HG02852 (cell line): Measurements from ENCODE around the gene EEF2.

ENCODE experiments used
- ATAC-seq: cut with Tn5 transposase; IDR thresholded peaks from one replicate; pipeline ENCODE4 v1.9.1; 2021; ENCODE audit warnings: mild to moderate bottlenecking, moderate library complexity; ENCODE audit not compliant: unreplicated experiment

Gene EEF2

GRCh38 chr19:3986260-3987041 is 1.2 kb upstream of the EEF2 start:
- no peak for ATAC-seq

GRCh38 chr19:3985643-3986259 is 488 bp upstream of the EEF2 start:
- ATAC-seq = no peak

DNA sequence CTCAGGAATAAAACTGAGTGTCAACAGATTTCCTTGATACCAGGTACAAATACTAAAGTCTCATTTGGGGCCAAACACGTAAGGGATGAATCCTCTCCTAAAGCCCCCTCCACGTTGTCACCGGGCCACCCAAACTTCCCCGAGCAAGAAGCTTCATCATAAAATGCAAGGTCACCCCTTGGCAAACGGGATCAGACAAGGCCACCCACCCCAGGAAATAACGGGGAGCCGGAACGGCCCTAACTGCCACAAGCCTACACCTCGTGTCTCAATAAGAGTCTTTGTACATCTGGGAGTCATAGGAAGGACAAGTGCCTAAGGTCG is 717 bp downstream of the EEF2 start:
- no peak for ATAC-seq

DNA sequence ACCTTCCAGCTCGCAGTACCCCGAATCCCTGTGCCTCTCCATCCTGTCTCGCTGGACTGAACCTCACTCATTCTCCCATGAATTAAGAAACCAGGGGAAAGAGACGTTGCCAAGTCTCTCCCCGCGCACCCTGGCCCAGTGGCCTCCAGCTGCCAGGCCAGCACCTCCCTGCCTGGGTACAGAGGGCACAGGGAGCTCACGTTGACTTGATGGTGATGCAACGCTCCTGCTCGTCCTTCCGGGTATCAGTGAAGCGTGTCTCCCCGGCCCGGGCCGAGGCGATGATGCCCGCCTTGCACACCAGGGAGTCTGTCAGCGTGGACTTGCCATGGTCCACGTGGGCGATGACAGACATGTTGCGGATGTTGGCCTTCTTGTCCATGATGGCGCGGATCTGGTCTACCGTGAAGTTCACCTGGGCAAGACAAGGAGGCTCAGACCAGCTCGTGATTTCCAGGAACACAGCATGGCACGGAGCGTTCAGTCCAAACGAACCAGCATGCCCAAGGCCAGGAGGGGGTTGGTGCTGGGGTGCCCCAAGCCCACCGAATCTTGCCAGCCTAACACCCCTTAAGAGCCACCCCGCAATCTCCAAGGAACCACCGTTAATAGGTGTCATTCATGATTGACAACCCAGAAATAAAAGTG is 1.2 kb downstream of the EEF2 start:
- ATAC-seq = no peak

- no peak for ATAC-seq
These were observed 1.7 kb downstream of the EEF2 start for GRCh38 chr19:3983542-3983914.

GRCh38 chr19:3982701-3983541 is 2.3 kb downstream of the EEF2 start:
- ATAC-seq = no peak

DNA sequence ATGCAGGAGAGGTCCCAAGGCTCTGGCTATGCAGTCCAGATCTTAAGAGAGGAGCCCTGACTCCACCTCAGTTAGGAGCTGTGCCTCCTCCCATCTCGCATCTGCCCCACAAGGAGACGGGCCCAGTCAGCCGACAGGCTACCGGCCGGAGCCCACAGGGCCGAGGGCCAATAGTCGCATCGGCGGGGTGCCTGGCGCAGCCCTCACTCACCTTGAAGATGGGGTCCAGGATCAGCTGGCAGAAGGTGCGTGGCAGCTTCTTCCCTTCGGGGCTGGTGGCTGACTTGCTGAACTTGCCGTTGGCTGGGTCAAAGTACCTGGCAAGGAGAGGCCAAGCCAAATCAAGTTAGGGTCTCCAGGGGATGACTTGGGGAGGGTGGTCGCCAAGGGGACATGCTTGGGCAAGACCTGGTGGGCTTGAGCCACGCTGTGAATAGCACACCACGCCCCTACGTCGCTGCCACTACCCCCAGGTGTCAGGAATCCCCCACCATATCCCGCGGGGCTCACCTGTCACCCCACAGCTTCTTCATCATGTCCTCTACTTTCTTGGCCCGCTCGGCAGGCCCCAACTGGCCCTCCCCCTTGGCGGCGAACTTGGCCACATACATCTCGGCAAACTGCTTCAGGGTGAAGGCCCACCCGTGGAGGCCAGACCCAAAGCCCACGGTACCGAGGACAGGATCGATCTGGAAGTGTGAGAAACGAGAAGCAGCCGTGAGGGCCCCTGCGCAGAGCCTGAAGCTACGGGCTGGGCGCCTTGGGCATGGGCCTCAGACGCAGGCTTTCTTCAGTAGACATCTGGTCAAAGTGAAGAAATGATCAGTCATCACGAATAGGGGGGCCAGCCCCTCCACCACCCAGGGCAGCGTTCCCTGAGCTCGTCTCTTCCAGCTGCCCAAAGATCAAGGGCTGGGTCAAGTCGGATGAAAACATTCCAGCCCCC is 3.3 kb downstream of the EEF2 start:
- no peak for ATAC-seq

DNA sequence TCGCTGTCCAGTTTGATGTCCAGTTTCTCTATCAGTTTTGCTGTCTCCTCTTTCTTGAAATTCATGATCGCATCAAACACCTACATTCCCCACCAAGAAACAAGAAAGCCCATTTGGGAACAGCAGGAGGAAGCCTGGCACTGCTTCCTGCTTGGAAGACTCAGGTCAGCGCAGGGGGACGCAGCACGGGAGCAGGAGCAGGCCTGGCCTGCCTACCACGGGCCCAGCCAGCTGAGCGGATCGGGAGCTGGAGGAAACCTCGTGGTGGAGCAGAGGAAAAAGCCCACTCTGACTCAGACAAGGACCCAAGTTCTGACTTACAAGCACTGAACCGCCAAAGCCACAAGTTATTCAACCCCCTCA is 3.9 kb downstream of the EEF2 start:
- ATAC-seq = no peak

- ATAC-seq = no peak
These were observed 4.7 kb downstream of the EEF2 start for GRCh38 chr19:3980353-3981251.

DNA sequence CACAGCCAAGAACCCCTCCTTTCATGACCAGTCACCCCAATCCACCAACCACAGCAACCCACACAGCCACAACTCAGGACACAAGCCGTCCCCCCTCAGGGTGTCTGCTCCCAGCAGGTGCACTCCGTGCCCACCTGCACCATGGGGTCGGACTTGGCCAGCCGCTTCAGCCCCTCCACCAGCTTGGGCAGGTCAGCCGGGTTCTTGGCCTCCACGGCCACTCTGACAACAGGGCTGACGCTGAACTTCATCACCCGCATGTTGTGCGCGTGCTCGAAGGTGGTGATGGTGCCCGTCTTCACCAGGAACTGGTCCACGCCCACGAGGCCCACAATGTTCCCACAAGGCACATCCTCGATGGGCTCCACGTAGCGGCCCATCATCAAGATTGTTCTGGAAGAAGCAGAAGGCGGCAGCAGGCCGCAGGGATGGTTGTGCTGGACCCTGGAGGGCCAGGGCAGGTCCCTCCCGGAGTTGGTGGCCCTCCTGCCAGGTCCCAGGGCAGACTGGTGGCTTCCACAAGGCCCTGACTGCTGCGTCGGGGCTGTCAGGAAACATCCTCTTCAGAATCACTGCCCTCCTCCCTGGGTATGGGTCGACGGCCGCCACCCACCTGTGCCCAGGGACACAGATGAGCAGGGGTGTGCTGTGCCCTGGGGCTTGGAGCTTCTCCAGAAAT is 5.5 kb downstream of the EEF2 start:
- no peak for ATAC-seq

GRCh38 chr19:3979289-3979673 is 6.0 kb downstream of the EEF2 start:
- no peak for ATAC-seq

- no peak for ATAC-seq
These were observed 7.1 kb downstream of the EEF2 start for GRCh38 chr19:3978145-3978544.

DNA sequence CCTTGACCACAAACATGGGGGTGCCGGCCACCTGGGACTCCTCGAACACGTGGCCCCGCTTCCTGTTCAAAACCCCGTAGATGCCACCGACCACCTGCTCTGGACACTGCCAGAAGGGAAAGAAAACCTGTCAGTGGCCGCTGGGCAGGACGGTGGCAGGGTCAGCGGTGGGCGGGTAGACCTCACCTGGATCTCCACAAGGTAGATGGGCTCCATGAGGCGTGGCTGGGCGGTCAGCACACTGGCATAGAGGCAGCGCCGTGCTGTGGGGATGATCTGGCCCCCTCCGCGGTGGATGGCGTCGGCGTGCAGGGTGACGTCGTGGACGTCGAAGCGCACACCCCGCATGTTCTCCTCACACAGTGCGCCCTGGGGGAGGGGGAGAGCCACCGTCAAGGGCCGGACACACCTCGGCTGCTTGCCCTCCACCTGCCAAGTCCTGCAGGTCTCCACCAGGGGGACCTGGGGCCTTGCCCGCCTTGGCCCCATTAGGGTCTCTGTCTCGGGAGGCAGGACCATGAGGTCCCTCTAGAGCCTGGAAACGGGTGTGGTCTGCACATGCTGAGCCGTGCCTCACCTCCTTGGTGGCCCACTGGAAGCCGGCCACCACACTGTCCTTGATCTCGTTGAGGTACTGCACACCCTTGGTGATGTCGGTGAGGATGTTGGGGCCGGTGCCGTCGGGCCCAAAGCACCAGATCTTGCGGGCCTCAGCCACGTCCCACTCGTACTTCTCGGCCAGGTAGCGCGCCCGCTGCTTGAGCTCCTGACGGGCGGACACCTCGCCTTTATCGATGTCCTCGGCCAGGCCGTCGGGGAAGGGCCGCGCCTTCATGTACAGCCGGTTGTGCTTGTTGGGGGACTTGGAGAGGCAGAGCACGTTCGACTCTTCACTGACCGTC is 7.8 kb downstream of the EEF2 start:
- no peak for ATAC-seq

DNA sequence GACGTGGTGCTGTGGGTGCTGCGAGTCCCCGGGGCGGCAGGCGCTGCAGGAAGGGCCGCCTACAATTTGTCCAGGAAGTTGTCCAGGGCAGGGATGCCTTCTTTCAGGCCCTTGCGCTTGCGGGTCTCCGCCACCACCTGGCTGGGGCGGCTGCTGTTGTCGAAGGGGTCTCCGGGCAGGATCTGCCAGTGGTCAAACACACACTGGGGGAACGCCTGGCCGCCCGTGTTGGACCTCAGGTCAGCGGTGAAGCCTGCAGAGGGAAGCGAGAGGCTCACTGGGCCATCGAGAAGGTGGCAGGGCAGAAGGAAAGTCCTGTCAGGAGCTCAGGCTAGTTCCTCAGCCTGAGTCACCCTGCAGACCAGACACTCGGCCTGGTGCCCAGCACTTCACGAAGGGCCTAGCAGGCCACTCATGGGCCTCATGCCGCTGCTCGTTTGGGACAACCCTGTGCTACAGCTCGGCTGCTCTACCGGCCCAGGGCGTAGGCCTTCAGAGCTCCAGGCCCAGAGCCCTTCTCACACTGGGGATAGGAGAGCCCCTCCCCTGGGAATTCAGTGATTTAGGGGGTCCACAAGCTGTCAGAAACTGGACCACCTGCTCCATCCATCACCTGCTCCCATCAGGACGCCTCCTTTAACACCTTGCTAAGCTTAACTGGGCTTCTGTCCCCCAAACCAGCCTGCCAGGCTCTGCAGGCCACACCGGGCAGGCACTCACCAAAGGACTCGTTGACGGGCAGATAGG is 8.6 kb downstream of the EEF2 start:
- ATAC-seq = no peak

- ATAC-seq = no peak
These were observed 9.6 kb downstream of the EEF2 start for GRCh38 chr19:3975637-3976087.

DNA sequence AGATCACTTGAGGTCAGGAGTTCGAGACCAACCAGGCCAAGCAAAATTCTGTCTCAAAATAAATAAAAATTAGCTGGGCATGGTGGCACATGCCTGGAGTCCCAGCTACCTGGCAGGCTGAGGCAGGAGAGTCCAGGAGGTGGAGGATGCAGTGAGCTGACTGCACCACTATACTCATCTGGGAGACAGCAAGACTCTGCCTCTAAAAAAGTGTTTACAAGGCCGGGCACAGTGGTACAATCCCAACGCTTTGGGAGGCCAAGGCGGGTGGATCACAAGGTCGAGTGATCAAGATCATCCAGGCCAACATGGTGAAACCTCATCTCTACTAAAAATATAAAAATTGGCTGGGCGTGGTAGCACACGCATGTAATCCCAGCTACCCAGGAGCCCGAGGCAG is 10.1 kb downstream of the EEF2 start:
- no peak for ATAC-seq
